GM19023 (cell line): Measurements from ENCODE around the gene DENND1A.

ENCODE experiments used
- ATAC-seq: cut with Tn5 transposase; IDR thresholded peaks from one replicate; pipeline ENCODE4 v1.9.1; 2021; ENCODE audit warnings: mild to moderate bottlenecking, moderate library complexity; ENCODE audit not compliant: unreplicated experiment

DENND1A gene

DNA sequence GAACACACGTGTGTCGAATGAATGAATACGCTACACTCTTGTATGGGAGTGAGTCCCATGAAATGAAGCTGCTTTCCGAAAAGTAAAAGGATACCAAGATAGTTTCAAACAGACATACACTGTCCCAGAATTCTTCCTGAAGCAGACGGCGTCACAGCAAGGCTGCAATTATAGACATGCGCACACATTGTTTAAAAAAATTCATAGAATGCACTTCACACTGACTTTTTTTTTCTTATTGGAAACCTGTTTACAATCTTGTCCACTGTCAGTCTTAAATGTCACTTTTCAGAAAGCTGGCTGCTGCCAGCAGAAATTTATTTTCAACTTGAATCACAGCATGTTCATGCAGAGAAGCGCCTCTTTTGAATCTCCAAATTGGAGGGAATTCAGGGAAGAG, 449.1 kb downstream of the DENND1A start:
- no peak for ATAC-seq

DNA sequence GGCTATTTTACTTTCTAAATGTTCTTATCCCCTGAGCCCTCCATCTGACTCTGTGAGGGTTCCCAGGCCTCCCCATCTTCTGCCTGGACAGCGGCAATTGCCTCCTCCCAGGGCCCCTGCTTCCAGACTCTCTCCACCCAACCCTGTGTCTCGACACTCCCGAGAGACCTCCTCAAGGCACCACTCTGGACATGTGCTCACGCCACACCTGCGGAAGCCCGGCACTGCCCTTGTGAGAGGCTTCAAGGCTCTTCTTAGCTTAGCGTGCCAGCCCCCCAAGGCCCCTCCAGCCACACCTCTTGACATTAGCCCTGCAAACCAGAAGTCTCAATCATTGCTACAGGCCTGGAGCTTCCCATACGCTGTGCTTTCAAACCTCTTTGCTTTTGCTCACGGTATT, 449.8 kb downstream of the DENND1A start:
- no peak for ATAC-seq

DNA sequence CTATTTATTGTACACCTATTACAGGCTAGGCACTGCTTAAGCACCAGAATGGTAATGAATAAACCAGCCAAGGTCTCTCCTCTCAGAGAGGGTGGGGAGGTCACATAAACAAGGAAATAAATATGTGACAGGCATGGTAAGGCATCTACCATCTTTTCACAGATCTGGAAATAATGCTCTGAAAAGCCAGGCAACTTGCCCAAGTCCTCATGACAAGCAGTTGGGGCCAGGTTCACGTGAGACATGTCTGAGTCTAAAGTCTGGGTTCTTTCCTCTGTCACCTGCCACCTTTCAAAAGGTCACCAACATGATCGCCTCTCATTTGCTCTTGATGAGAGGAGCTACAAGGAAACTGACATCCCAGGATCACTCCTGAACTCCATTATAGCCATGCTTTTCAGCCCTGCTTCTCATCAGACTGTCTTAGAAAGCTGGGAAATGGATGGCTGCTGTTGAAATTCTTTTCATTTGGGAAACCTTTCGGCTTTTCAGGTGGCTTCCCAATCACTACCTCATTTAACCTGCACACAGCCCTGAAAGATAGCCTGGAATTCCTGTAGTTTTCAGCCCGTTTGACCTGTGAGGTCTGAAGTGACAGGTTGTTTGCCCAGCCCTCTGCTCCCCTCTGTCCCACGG, 450.8 kb downstream of the DENND1A start:
- no peak for ATAC-seq

DNA sequence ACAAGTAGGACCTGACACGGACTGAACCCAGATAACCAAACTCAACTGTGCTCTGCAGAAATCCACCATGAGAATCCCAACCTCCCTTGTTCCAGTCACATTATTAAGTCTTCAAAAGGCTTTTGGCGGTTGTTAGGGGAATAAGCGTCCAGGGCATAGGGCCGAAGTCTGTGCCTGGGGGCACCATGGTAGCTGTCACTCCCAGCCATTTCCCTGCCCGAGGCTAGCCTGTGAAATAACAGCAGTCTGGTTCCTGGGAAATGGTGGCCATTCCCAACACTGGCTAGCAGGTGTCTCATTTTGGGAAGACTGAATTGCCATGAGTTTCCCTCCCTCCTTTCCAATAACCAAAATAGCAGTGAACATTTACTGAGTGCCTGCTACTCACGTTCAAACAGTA, 451.8 kb downstream of the DENND1A start:
- no peak for ATAC-seq

DNA sequence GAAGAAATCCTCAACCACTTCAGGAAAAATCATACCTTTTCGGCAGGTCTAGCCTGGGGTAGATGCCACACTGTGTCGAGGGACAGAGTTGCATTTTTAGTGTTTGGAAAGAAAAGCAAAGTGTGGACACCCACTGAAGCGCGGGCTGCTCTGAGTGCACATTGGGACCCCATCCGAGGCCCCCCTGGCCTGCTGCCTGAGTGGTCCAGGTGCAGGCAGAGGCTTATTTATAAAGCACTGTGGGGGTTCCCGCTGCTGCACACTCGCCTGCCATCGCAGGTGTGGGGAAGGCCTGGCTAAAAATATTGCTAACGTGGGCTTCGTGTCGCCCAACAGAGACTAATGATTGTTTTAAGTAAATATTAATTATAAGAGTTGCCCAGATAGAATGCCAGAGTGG, 454.5 kb downstream of the DENND1A start:
- no peak for ATAC-seq

DNA sequence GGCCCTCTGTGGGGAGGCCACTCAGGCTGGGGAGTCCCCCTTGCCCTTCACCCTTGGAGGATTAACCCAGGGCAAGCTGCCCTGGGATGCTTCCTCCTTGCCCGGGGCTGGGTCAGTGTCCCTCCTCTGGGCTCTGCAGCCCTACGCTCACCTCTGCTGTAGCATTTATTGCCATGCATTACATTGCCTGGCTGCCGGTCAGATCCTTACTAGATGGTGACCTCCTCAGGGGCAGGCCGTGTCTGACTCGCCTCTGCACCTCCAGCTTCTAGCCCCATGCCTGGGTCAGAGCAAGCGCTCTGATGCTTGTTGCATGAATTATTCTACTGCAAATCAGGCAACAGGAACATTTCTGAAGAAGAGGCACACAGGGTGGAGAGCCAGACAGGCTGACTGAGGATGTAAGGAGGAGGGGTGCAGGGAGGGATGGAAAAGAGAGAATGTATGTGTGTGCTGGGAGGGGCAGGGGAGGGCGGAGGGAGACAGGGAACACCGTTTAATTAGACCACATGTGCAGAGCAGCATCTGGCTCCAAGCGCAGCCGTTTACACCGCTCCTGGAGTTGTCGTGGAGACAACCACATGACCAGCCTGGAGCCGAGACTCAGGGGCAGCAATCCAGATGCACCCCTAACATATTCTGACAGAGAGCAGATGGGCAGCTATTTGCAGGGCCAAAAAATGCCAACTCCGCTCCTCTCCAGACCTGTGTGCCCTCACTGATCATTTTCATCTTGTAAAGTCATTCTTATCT, 456.9 kb downstream of the DENND1A start:
- ATAC-seq, result no peak

DNA sequence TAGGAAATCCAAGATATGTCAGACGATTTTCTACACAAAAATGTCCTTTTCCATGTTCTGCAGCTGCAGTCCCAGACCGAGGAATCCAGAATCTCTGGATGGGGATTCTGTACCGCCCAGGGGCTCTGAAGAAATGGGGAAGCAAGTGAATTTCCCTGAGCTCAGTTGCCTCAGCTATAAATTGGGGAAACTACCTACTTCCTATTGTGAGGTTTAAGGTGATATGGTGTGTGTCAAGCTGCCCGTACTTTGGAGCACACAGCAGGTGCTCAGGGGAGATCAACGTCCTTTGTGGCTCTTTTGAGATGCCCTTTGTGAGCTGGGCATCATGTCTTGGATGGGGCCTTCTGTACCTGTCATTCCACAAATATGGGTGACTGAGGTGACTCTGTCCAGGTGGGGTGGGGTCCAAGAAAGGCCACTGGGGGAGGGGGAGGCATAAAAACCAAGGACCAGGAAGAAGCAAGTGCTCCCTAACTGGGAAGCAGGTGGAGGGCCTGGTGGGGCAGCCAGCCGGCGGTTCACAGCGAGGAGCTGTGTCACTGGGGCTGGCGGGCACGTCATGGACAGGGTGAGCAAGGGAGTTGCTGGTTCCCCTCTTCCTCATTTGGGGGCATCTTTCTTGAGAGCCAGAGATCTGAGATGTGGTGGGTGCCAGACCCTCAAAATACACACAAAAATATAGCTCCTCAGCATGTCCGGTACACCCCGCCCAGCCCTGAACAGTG, 457.9 kb downstream of the DENND1A start:
- ATAC-seq, result no peak

DNA sequence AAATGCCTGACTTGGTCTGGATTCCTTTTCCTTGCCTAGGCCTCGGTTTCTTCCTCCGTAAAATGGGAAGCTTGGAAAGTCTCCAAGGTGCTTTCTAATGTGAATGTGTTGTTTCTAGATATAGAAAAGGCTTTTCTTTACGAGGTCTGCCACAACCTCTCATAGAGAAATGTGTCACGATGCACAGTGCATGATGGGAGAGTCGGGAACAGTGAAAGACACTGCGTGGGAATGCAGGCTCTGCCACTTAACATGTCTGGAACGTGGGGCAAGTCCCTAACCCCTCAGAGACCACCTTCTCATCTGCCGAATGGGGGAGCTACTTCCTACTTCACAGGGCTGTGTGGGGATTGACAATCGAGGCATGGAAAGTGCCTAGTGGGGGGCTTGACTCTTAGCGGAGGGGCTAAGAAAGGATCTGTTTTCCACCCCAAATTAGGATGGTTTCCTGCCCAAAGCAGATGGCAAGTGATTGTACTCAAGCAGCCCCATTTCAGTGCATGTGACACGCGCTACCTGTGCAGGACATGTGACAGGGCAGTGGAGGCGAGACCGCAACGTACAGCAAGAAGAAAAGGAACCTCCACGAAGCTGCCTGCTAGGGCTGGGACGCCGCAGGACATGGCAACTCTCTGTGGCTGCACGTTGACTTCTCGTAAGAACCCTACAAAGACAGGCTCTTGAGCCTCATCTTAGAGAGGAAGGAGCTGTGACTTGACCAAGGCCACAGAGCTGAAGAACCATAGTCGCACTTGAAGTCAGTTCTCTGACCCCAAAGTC, 458.7 kb downstream of the DENND1A start:
- ATAC-seq, result no peak

DNA sequence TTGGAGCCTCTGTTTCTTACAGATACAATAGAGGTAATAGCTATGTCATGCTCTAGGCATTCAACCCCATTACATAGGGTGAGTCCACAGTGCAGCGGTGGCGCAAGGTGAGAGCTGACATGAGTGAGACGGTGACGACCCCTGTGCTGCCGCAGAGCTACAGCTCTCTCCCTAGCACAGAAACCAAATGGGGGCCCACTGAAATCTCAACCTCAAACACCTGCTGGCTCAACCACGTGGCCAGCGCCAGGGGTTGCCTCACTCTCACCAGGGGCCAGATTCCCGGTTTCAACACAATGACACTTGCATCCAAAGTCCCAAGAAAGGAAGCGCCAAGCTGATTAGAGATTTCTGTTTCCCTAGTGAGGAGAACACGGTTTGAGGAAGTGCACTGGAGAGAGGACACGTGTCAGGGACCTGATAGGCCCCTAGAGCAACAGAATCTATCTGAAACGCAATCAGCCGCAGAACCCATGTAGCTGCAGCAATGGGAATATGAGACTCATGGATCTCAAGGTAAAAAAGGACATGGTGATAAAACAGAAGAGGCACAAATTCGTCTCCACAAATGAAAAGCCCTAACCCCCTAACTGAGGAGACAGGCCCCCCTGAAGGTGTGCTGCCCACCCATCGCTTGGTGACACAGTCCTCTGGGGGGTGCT, 459.7 kb downstream of the DENND1A start:
- ATAC-seq, result no peak

DNA sequence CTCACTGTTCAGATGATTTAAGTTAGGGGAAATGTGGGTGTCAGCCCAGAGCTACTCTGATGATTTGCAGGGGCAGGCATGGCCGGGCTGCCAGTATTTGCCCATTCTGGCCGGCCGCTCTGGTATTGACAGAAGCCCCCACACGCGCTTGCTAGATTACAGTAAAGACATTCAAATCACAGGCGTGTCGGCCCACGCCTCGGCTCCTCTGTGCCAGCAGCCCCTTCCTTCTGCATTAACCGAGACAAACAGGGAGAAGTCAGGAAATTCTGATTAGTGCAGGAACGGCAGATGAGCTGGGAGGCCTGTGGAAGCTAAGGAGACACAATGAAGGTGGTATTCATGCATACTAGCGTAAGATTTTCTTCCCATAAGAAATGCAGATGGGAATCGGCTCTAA, 460.6 kb downstream of the DENND1A start:
- ATAC-seq, result no peak

DNA sequence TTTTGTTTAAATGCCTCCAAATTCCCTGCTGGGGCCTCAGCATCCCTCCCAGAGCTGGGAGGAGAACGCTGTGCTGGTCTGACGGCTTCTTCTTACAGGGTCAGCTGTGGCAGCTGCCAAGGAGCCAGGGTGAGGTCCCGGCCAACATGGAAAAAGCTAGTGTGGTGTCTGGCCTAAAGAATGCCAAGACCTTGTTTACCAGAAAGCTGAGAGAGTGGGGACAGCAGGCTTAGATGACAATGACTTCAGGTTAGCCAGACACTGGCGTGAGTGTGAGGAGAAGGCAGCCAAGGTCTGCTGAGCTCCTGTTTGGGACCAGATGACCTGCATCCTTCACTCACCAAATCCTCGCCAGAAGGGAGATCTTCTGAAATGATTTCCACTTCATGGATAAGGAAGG, 461.4 kb downstream of the DENND1A start:
- ATAC-seq, result no peak

DNA sequence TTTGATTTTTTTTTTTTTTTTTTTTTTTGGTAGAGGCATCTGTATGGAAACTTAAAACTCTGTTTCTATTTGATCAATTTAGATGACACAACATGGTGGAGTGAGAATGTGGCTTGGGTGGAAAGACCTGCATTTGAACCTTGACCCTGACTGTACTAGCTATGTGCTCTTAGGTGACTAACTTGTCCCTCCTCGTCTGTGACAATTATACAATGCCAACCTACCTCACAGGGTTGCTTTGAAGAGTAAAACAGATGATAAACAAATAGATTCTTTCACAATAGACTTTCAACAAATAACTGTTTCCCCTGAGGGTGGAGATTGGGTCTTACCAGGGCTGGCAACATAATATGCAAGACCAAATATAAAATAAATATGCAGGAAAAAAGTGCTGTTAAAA, 464.6 kb downstream of the DENND1A start:
- ATAC-seq, result no peak

DNA sequence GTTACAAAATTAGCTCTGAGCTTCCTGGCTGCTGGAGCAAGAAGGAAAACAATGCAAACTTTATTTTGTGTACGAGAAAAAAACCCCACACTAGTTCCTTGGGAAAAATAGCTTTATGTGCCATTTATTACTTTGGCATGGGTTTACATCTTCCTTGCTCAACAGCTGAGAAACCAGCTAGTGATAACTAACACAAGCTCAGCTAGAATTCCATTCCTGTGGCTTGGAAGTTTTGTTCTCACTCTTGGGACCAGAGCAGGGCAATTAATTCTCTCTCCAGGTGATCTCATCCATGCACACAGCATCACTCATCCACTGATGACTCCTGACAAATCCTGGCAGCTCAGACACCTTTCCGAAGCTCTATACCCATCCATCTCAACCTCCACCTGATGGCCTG, 469.8 kb downstream of the DENND1A start:
- no peak for ATAC-seq

DNA sequence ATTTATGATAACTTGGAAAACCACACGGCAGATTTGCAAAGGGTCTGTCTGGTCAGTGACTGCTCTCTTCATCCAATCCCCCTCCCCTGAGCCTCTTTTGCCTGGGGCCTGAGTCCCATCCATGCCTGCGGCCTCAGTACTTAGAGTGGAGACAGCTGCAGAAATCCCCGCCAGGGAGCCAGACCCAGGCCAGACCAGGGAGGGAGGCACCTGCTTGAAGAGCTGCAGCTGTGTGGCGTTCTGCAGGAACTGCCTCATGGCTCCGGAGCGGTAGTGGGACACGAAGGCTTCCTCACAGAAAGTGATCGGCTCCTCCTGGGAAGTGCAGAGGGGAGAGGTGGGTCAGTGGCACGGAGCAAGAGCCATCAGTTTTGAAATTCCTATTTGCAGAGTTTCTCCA, 472.3 kb downstream of the DENND1A start:
- no peak for ATAC-seq

DNA sequence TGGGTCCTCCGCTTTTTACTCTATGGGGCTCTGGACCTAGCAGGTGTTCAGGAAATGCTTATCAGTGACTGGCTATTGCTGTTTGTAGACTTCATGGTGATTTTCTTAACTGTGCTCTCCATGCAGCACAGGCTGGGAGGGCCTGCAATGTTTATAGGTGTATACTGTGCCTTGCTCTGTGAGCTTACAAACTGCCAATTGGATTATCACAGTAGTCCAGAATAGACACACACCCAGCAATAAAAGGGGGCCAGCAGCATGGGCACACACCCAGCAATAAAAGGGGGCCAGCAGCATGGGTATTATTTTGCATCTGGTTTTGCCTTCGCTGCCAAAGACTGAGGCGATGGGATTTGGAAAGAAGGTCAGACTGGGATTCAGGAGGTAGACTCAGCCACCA, 473.9 kb downstream of the DENND1A start:
- ATAC-seq, result no peak

DNA sequence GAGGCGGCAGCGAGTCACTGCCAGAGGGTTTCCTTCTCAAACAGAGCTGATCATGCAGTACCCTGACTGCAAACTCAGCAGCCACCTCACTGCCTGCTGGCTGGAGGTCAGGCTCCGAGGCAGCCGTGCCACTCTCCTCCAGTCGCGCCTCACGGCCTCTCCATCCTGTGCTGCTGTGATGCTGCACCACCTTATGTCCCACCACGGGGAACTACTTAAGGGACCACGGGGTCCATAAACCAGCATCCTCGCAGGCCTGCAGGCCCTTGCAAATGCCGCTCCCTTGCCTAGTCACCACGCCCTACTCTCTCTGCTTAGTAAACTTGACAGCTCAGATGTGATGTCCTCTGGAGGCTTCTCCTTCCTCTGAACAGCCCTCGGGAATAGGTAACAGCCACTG, 474.7 kb downstream of the DENND1A start:
- no peak for ATAC-seq

DNA sequence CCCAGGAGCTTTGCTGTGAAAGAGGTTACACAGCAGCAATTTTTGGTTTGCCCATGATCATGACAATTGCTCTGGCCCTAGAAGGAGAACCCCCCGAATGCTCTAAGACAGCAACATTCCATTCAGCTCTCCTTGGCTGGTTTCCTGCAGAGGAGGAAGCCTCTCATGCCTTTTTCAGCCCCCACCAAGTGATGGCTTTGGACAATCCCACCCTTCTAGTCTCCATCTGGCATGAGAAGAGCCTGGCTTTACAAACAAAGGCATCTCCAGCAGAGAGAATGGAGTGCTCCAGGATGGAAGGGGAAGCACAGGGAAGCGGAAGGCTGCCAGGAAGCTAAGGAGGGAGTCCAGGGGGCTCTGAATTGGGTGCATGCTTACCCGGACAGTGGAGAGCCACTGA, 475.6 kb downstream of the DENND1A start:
- ATAC-seq, result no peak

DNA sequence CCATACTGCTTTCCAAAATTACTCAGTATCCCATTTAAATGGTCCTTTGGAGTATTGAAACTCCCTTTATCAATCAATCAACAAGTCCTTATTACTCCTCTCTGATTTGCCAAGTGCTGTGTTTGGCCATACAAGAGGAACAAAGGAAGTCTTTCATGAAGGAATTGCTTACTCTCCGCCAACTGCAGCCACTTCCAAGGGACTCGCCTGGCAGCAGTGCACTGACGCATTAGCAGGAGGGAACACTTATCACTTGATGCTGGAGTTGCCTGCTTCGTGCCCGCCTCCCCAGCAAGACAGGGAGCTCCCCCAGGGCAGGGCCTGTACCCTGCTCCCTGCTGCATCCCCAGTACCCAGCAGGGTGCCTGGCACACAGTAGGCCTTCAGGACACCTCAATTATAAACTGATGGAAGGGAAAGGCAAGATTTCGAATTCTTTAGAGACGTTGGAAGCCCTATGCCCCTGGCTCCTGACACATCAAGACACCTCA, 476.1 kb downstream of the DENND1A start:
- no peak for ATAC-seq

DNA sequence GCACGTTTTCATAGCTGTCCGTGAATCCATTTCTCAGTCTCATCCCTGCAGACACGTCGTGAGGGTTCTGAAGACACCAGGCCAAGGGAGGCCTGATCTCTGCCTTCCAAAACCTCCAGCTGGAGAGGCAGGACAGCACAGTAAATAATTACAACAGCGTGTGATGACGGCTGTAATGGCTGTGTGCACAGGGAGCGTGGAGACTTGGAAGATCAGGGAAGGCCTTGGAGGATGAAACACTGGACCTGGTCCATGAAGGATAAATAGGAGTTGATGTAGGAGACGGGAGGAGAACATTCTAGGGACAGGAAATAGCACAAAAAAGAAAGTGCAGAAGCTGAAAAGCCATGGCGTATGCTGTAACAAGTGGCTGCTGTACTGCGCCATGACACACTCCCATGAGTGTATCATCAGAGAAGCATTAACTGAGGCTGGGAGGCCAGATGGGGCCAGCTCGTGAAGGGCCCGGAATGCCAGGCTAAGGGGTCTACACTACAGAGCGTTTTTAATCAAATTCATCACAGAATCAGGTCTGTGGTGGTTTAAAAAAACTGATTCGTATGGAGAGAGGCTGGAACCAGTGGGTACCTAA, 476.8 kb downstream of the DENND1A start:
- no peak for ATAC-seq

DNA sequence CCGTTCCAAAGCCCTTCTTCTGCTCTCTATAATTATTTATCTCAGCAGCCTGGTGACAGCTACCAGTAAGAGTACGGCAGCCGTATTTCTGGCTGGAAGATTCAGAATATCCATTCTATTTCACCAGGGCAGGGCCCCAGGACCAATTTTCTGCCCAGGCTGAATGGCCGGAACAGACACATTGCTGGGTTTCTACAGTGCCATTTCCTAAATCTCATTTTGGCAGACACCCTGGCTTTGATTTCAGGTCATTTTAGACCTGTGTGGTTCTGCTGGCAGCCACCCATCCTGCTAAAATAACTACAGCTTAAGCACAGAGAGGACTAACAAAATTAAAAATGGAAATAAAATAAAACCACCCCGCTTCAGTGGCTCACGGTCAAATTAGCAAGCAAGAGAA, 478.9 kb downstream of the DENND1A start:
- ATAC-seq, result no peak
